Pulmonary artery endothelial cell (primary cell): Measurements from ENCODE around the gene MYMK. TPM values are rescaled to one million over a fixed set of nuclear protein-coding genes. Genes with fewer than 3 reads are reported as not detected.

Experiments
- DNase-seq: peaks from one replicate; pipeline ENCODE4 v3.0.0-alpha.2; 2011; ENCODE audit warnings: low read depth, low spot score
- total RNA-seq: library from RNA; depleted of rRNA; stranded (reverse); fragments of >200 nt; gene quantifications from 2 replicates; pipeline ENCODE4 v1.2.3, GENCODE V29; 2014

The MYMK gene
- total RNA-seq, 1 donor from 2014 or later: not detected

- DNase-seq: no peak
Observed at GRCh38 chr9:133505186-133505830, 19.5 kb downstream of the MYMK start.

GRCh38 chr9:133502112-133502511 lies 22.6 kb downstream of the MYMK start:
- no peak for DNase-seq

GRCh38 chr9:133499892-133500270 lies 24.9 kb downstream of the MYMK start:
- no peak for DNase-seq

- no peak for DNase-seq
Observed at GRCh38 chr9:133499132-133499891, 25.4 kb downstream of the MYMK start.

GRCh38 chr9:133496861-133497842 lies 27.6 kb downstream of the MYMK start:
- no peak for DNase-seq

GRCh38 chr9:133495327-133496293 lies 29.1 kb downstream of the MYMK start:
- no peak for DNase-seq

- DNase-seq: no peak
Observed at GRCh38 chr9:133494636-133495326, 30.0 kb downstream of the MYMK start.

GRCh38 chr9:133493845-133494540 lies 30.8 kb downstream of the MYMK start:
- no peak for DNase-seq

- DNase-seq: no peak
Observed at GRCh38 chr9:133493428-133493827, 31.3 kb downstream of the MYMK start.

GRCh38 chr9:133492061-133493021 lies 32.4 kb downstream of the MYMK start:
- DNase-seq: no peak

GRCh38 chr9:133491656-133491925 lies 33.2 kb downstream of the MYMK start:
- DNase-seq: no peak

- no peak for DNase-seq
Observed at GRCh38 chr9:133490865-133491655, 33.7 kb downstream of the MYMK start.

GRCh38 chr9:133490201-133490681 lies 34.5 kb downstream of the MYMK start:
- DNase-seq: no peak

GRCh38 chr9:133489253-133490190 lies 35.2 kb downstream of the MYMK start:
- no peak for DNase-seq

- no peak for DNase-seq
Observed at GRCh38 chr9:133488686-133489252, 36.0 kb downstream of the MYMK start.

- DNase-seq: no peak
Observed at GRCh38 chr9:133487331-133487725, 37.4 kb downstream of the MYMK start.
